ENCODE results near the gene STAT6. TPM values are rescaled to one million over a fixed set of nuclear protein-coding genes. Genes with fewer than 3 reads are reported as not detected.

Gene STAT6, protein sequence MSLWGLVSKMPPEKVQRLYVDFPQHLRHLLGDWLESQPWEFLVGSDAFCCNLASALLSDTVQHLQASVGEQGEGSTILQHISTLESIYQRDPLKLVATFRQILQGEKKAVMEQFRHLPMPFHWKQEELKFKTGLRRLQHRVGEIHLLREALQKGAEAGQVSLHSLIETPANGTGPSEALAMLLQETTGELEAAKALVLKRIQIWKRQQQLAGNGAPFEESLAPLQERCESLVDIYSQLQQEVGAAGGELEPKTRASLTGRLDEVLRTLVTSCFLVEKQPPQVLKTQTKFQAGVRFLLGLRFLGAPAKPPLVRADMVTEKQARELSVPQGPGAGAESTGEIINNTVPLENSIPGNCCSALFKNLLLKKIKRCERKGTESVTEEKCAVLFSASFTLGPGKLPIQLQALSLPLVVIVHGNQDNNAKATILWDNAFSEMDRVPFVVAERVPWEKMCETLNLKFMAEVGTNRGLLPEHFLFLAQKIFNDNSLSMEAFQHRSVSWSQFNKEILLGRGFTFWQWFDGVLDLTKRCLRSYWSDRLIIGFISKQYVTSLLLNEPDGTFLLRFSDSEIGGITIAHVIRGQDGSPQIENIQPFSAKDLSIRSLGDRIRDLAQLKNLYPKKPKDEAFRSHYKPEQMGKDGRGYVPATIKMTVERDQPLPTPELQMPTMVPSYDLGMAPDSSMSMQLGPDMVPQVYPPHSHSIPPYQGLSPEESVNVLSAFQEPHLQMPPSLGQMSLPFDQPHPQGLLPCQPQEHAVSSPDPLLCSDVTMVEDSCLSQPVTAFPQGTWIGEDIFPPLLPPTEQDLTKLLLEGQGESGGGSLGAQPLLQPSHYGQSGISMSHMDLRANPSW
- total RNA-seq (2014; rRNA removed; shearing (Covaris generic)), result 15.1 and 15.8 TPM in 2 replicates

DNA sequence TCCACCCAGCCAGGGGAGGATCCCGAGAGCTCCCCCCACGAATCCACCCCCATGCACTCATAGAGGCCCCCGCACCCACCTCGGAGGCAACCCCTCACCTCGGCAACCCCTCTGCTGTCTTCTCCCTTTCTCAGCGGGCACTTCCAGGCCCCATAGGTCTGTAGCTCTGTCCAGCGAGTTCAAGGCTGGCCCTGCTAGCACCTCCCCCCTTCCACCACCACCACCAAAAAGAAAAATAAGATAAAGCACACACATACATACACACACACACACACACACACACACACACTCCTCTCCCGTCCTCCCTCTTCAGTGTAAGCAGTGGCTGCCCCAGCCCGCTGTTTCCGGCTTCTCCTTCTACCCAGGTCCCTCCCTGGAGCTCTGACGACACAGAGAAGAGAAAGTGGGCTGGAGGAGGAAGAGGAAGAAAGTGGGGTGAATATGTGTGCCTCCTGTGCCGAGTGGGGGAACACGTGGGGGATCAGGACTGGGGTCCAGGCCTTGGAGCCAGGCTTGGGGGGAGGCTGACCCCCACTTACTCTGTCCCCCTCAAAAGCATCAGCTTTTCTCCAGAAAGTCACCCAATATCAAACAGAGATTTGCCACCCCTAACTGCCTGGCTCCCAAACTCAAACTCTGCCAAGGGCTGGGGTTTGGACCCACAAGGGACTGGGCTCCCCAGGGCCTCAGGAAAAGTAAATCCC lies at the start of gene STAT6:
STAT6 (minus strand) TSS at position 332 of the 704 bp plus-strand sequence. CDS start 3,084 bp downstream, outside the sequence.
- H3K4me3 ChIP-seq, result peak within 1 kb of the TSS; percentile 47
- H3K27ac ChIP-seq, result peak within 1 kb of the TSS; percentile 15
- no peaks in the 10 kb centered on the region for H3K36me3 ChIP-seq
- H3K4me1 ChIP-seq, result peaks cover 13% of the 10 kb centered on the region; the same call in 1 of the 2 replicates
- peaks cover 17% of the 10 kb centered on the region for H3K27me3 ChIP-seq
- peak; percentile 94 to 96 for DNase-seq
- H3K9me3 ChIP-seq (replicated peaks), result no peaks in the 10 kb centered on the region

DNA sequence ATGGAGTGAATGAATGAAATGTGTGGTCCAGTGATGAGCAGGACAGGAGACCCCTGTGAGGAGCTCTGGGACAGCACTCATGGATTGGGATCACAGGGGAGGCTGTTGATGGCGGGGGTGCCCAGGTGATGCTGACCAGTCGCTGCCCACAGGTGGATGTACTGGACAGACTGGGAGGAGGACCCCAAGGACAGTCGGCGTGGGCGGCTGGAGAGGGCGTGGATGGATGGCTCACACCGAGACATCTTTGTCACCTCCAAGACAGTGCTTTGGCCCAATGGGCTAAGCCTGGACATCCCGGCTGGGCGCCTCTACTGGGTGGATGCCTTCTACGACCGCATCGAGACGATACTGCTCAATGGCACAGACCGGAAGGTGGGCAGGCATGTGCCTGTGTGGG lies 49.6 kb upstream of the STAT6 start:
- Histone ChIP-seq H3K27me3 (no peaks in the 10 kb centered on the region), H3K9me3 (replicated peaks) (no peaks in the 10 kb centered on the region), H3K36me3 (peaks cover 26% of the 10 kb centered on the region), H3K4me1 (no peaks in the 10 kb centered on the region), H3K4me3 (no peak overlapping the region), H3K27ac (no peak overlapping the region)
- no peak for DNase-seq

DNA sequence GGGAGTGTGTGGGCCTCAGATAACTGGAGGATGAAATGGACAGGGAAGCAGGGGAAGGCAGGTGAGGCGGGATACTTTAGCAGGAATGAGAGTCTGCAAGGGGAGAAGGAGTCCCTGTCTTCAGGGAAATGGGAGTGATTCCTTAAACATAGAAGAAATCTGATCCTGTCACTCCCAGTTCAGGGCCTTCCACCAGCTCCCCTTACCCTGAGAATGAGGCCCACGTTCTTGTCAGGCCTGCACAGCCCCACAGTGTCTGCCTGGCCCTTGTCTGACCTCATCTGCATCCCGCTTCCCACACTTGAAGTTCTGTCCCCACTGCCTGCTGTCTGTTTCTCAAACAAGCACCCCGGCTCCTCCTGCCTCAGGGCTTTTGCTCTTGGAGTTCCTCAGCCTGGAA lies 48.9 kb upstream of the STAT6 start:
- Histone ChIP-seq H3K27ac (no peak overlapping the region), H3K27me3 (no peaks in the 10 kb centered on the region), H3K36me3 (peaks cover 26% of the 10 kb centered on the region), H3K4me1 (no peaks in the 10 kb centered on the region), H3K4me3 (no peak overlapping the region), H3K9me3 (replicated peaks) (no peaks in the 10 kb centered on the region)
- no peak for DNase-seq

DNA sequence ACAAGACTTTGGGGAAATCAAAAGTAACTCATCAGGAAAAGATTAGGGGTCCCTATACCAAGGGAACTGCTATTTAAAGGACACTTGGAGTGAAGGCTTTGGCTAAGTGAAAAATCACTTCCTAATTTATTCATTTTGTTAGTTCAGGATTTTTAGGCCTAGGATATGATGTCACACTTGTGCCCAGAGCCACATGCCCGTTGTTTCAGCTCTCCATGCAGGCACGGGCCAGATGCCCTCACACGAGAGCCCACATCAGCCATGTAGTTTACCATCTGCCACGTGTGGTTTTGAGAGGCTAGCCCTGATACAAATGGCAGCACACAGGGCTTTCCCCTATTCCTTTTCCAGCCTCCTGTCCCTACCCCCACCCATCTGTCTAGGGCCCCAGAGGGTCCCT lies 48.1 kb upstream of the STAT6 start:
- no peaks in the 10 kb centered on the region for H3K4me1 ChIP-seq
- no peak for DNase-seq
- no peaks in the 10 kb centered on the region for H3K9me3 ChIP-seq (replicated peaks)
- H3K4me3 ChIP-seq, result no peak overlapping the region
- peaks cover 32% of the 10 kb centered on the region for H3K36me3 ChIP-seq
- no peaks in the 10 kb centered on the region for H3K27me3 ChIP-seq
- H3K27ac ChIP-seq, result no peak overlapping the region

DNA sequence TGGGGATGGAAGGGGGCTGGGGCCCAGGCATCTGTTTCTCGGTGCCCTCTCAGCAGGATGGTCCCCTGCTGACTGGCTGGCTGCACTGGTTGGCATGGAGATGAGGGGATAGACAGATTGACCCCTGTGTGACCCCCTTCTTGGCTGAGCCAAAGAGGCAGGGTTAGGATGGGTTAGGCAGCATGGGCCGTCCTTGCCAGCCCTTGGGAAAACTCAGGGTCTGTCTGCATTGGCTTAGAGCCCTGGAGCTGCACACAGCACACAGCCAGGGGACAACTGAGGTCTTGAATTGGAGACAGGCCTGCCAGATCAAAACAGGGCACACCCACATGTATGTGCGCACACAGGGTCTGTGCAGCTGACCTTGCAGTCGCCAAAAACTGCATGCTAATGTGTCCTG lies 47.5 kb upstream of the STAT6 start:
- no peak overlapping the region for H3K4me3 ChIP-seq
- DNase-seq, result no peak
- H3K27ac ChIP-seq, result no peak overlapping the region
- H3K36me3 ChIP-seq, result peaks cover 34% of the 10 kb centered on the region
- H3K27me3 ChIP-seq, result no peaks in the 10 kb centered on the region
- H3K4me1 ChIP-seq, result no peaks in the 10 kb centered on the region
- no peaks in the 10 kb centered on the region for H3K9me3 ChIP-seq (replicated peaks)

DNA sequence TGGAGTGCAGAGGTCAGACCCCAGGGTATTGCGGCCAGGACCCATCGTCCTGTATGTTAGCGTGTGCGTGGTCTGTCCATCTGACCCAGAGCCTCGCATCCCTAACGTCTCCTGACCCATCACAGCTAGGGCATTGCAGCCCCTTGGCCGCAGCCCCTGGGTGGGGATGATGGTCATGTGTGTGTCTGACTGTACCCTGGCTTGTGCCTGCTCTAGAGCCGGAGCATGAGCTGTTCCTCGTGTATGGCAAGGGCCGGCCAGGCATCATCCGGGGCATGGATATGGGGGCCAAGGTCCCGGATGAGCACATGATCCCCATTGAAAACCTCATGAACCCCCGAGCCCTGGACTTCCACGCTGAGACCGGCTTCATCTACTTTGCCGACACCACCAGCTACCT lies 47.0 kb upstream of the STAT6 start:
- Histone ChIP-seq H3K27ac (no peak overlapping the region), H3K36me3 (peaks cover 34% of the 10 kb centered on the region), H3K4me1 (no peaks in the 10 kb centered on the region)

DNA sequence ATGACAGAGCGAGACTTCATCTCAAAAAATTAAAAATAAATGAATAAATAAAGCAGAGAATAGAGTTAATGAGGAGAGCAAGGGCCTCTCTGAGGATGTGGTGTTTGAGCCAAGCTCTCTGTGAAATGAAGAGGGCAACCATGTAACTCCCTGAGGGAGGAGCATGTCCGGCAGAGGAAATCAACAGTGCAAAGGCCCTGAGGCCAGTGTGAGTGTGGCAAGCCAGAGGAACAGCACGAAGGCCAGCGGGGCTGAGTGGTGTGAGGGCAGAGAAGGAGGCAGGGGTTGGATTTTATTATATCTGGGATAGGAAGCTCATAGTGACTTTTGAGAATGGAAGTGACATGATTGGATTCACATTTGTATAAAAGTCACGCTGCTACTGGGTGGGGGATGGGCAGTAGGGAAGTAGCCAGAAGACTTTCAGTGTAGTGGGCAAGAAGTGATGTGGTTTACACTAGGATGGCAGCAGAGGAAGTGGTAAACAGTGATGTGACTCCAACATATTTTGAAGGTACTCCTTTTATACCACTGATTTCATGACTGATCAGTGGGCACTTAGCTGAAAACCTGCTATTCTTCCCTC lies 46.5 kb upstream of the STAT6 start:
- no peak overlapping the region for H3K4me3 ChIP-seq
- no peaks in the 10 kb centered on the region for H3K9me3 ChIP-seq (replicated peaks)
- no peaks in the 10 kb centered on the region for H3K27me3 ChIP-seq
- DNase-seq, result no peak
- H3K4me1 ChIP-seq, result no peaks in the 10 kb centered on the region
- no peak overlapping the region for H3K27ac ChIP-seq
- H3K36me3 ChIP-seq, result peaks cover 34% of the 10 kb centered on the region

More for the DNA sequence above, 47.0 kb upstream of the STAT6 start:
- H3K9me3 ChIP-seq (replicated peaks), result no peaks in the 10 kb centered on the region
- H3K27me3 ChIP-seq, result no peaks in the 10 kb centered on the region
- no peak for DNase-seq
- no peak overlapping the region for H3K4me3 ChIP-seq

DNA sequence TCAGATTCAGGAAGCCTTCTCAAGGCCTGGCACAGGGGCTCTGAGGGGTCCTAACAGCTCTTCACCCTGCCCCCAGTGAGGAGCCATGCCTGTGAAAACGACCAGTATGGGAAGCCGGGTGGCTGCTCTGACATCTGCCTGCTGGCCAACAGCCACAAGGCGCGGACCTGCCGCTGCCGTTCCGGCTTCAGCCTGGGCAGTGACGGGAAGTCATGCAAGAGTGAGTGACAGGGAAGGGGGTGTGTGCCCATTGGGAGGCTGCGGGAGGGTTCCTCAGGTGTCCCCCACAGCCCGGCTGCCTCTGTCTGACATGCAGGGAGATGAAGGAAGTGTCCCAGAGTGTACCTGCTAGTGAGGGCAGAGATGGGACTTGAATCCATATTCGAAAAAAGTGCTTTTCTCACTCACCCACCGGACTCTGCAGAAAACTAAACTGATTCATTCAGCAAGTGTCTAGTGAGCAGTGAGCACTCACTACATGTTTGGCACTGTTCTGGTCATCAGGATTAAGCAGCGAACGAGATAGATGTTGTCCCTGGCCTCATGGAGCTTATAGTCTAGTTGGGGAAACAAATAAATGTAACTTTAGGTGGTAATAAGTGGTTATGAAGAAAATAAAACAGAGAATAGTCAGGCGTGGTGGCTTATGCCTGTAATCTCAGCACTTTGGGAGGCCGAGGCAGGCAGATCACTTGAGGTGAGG lies 45.7 kb upstream of the STAT6 start:
- no peaks in the 10 kb centered on the region for H3K27me3 ChIP-seq
- H3K27ac ChIP-seq, result no peak overlapping the region
- no peak for DNase-seq
- no peak overlapping the region for H3K4me3 ChIP-seq
- no peaks in the 10 kb centered on the region for H3K4me1 ChIP-seq
- peaks cover 34% of the 10 kb centered on the region for H3K36me3 ChIP-seq
- H3K9me3 ChIP-seq (replicated peaks), result no peaks in the 10 kb centered on the region

DNA sequence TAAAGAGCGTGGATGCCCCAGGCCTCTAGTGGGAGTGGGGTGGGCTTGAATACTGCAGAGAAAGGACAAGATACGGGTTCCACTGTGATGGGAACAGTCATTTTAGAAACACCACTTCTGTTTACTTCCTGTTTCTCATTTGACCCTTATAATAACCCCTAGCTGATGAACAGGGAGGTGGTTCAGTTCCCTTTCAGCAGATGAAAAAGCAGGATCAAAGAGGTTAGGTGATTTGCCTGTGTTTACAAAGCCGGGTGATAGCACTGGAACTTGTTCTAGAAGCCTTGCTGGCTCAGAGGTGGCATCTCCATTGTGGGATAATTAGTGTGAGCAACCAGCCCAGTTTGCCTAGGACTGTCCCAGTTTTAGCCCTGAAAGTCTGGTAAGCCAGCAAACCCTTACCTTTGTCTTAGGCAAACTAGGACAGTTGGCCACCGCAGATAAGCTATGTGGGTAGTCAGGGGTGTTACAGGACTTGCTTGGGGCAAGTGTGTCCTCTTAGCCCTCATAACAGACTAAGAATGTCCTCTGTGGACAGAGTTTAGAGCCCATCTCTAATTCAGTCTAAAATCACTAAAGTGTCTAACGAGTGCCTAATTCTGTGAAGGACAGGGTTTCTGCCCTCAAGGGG lies 43.8 kb upstream of the STAT6 start:
- Histone ChIP-seq H3K36me3 (peaks cover 34% of the 10 kb centered on the region), H3K4me1 (no peaks in the 10 kb centered on the region), H3K27ac (no peak overlapping the region)

DNA sequence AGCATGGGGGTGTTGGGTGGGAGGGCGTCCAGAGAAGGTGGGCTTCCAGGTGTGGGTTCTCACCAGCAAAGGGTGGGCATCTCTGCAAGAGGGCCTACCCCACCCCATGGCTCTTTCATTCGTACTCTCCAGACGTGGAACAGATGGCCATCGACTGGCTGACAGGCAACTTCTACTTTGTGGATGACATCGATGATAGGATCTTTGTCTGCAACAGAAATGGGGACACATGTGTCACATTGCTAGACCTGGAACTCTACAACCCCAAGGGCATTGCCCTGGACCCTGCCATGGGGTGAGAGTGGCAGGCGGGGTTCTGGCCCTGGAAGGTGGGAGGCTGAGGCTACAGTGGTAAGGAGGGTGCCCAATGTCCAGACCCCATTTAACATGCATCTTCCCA lies 42.9 kb upstream of the STAT6 start:
- H3K9me3 ChIP-seq (replicated peaks), result no peaks in the 10 kb centered on the region
- H3K36me3 ChIP-seq, result peaks cover 35% of the 10 kb centered on the region
- no peak overlapping the region for H3K4me3 ChIP-seq
- H3K27me3 ChIP-seq, result no peaks in the 10 kb centered on the region
- no peaks in the 10 kb centered on the region for H3K4me1 ChIP-seq
- H3K27ac ChIP-seq, result no peak overlapping the region
- DNase-seq, result no peak

More for the DNA sequence above, 43.8 kb upstream of the STAT6 start:
- DNase-seq, result no peak
- no peaks in the 10 kb centered on the region for H3K9me3 ChIP-seq (replicated peaks)
- no peak overlapping the region for H3K4me3 ChIP-seq
- no peaks in the 10 kb centered on the region for H3K27me3 ChIP-seq

DNA sequence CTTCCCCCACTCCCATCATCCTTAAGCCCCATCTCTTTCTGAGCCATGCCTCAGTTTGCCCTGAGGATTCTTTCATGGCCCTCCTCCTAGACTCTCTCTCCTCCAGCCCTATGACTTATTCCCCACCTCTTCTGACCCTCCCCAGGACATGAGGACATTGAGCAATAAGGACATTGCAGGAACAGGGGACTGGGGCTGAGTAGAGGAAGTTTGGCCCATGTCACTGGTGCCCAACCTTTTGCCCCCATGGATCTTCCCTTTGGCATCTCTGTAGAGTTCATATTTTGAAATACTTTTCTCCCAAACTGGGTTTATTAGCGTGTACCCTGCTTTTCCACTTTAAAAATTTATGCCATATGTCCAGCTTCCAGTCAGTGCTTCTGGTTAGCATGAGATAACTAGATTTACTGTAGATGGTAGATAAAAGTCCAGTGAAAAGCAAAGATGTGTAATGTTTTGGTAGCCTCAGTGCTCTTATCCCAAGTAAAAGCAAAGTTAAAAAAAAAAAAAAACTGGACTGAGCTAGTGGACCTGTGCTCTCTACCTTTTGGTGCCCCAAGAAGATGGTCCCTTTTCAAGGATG lies 42.3 kb upstream of the STAT6 start:
- DNase-seq, result no peak
- H3K4me3 ChIP-seq, result no peak overlapping the region
- H3K36me3 ChIP-seq, result peaks cover 33% of the 10 kb centered on the region
- H3K27ac ChIP-seq, result no peak overlapping the region
- no peaks in the 10 kb centered on the region for H3K9me3 ChIP-seq (replicated peaks)
- no peaks in the 10 kb centered on the region for H3K4me1 ChIP-seq
- no peaks in the 10 kb centered on the region for H3K27me3 ChIP-seq

DNA sequence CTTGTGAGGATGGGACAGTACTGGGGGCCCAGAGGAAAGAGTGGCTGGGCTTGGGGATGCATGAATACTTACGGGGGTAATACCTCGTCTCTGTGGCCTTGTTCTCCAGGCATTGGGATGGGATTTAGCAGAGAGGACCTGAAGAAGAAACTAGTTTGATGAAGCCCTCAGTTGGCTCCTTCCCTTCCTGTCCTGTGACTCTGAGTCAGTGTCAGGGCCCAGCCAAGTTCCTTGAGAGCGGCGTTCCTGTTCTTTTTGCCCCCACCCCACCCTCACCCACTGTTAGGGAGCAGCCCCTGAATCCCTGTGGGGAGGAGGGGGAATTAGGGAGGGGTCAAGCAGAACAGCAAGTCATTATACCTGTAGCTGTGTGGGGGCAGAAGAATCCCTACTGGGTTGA lies 41.5 kb upstream of the STAT6 start:
- Histone ChIP-seq H3K9me3 (replicated peaks) (no peaks in the 10 kb centered on the region), H3K36me3 (peaks cover 33% of the 10 kb centered on the region), H3K4me3 (no peak overlapping the region), H3K27me3 (no peaks in the 10 kb centered on the region), H3K27ac (no peak overlapping the region), H3K4me1 (peaks cover 2% of the 10 kb centered on the region; the same call in 1 of the 2 replicates)
- DNase-seq, result no peak
